ENCODE data around the gene TMC1. TPM values are rescaled to one million over a fixed set of nuclear protein-coding genes. Genes with fewer than 3 reads are reported as not detected.
A peak's percentile ranks its signal among the peaks of the same experiment; 100 is the strongest.

The TMC1 gene
- total RNA-seq, 1 donor from 2014 or later = not detected

- Histone ChIP-seq H3K4me1 (peaks cover 15% of the 10 kb centered on the region), H3K27ac (no peak overlapping the region), H4K20me1 (ENCODE audit: low read depth) (no peaks in the 10 kb centered on the region), H3K79me2 (ENCODE audit: low read depth) (no peaks in the 10 kb centered on the region), H3K4me2 (no peak overlapping the region), H2AFZ (replicated peaks) (no peak overlapping the region), H3K27me3 (no peaks in the 10 kb centered on the region), H3K9ac (no peak overlapping the region), H3K9me3 (ENCODE audit: low read depth) (no peaks in the 10 kb centered on the region), H3F3A (ENCODE audit: low read depth) (no peaks in the 10 kb centered on the region), H3K4me3 (no peak overlapping the region), H3K36me3 (no peaks in the 10 kb centered on the region)
- H3K27me3 Mint-ChIP-seq (ENCODE audit: insufficient read depth, low read depth) = peaks cover 1% of the 10 kb centered on the region
- H3K9me3 Mint-ChIP-seq = peaks cover 2% of the 10 kb centered on the region
- no peak for DNase-seq (ENCODE audit: low spot score)
- H3K27ac Mint-ChIP-seq = no peak overlapping the region
- no peak overlapping the region for H3K4me3 Mint-ChIP-seq
- H3K36me3 Mint-ChIP-seq = no peaks in the 10 kb centered on the region
- TF ChIP-seq CTCF (IDR thresholded peaks at IDR 0.05) (no peak), EZH2 (IDR thresholded peaks at IDR 0.05) (no peak), EZH2phosphoT487 (IDR thresholded peaks at IDR 0.05) (no peak)
- peaks cover 24% of the 10 kb centered on the region for H3K4me1 Mint-ChIP-seq
Measured at GRCh38 chr9:72489986-72490385, 31.4 kb upstream of the TMC1 start.

GRCh38 chr9:72491242-72491641 lies 30.2 kb upstream of the TMC1 start:
- Mint-ChIP-seq H3K36me3 (no peaks in the 10 kb centered on the region), H3K4me1 (peaks cover 28% of the 10 kb centered on the region), H3K9me3 (peaks cover 2% of the 10 kb centered on the region), H3K4me3 (no peak overlapping the region), H3K27ac (no peak overlapping the region), H3K27me3 (ENCODE audit: insufficient read depth, low read depth) (peaks cover 2% of the 10 kb centered on the region)
- peaks cover 9% of the 10 kb centered on the region for H3K4me1 ChIP-seq
- no peaks in the 10 kb centered on the region for H3K9me3 ChIP-seq (ENCODE audit: low read depth)
- no peak for DNase-seq (ENCODE audit: low spot score)
- no peaks in the 10 kb centered on the region for H3K79me2 ChIP-seq (ENCODE audit: low read depth)
- no peaks in the 10 kb centered on the region for H3K36me3 ChIP-seq
- H4K20me1 ChIP-seq (ENCODE audit: low read depth) = no peaks in the 10 kb centered on the region
- H3K9ac ChIP-seq = no peak overlapping the region
- no peaks in the 10 kb centered on the region for H3K27me3 ChIP-seq
- H2AFZ ChIP-seq (replicated peaks) = no peak overlapping the region
- no peaks in the 10 kb centered on the region for H3F3A ChIP-seq (ENCODE audit: low read depth)
- no peak overlapping the region for H3K4me3 ChIP-seq
- no peak overlapping the region for H3K27ac ChIP-seq
- H3K4me2 ChIP-seq = no peak overlapping the region
- no peak for TF ChIP-seq EZH2phosphoT487 (IDR thresholded peaks at IDR 0.05)
- TF ChIP-seq CTCF (IDR thresholded peaks at IDR 0.05) = no peak
- TF ChIP-seq EZH2 (IDR thresholded peaks at IDR 0.05) = no peak

GRCh38 chr9:72494051-72494450 lies 27.4 kb upstream of the TMC1 start:
- Mint-ChIP-seq H3K27me3 (ENCODE audit: insufficient read depth, low read depth) (peaks cover 2% of the 10 kb centered on the region), H3K36me3 (no peaks in the 10 kb centered on the region), H3K4me1 (peaks cover 41% of the 10 kb centered on the region), H3K9me3 (peaks cover 2% of the 10 kb centered on the region), H3K27ac (no peak overlapping the region), H3K4me3 (no peak overlapping the region)
- Histone ChIP-seq H3K9ac (no peak overlapping the region), H4K20me1 (ENCODE audit: low read depth) (no peaks in the 10 kb centered on the region), H3K4me3 (no peak overlapping the region), H2AFZ (replicated peaks) (no peak overlapping the region), H3K27me3 (no peaks in the 10 kb centered on the region), H3F3A (ENCODE audit: low read depth) (no peaks in the 10 kb centered on the region), H3K36me3 (no peaks in the 10 kb centered on the region), H3K4me2 (no peak overlapping the region), H3K9me3 (ENCODE audit: low read depth) (no peaks in the 10 kb centered on the region), H3K4me1 (peaks cover 9% of the 10 kb centered on the region), H3K79me2 (ENCODE audit: low read depth) (no peaks in the 10 kb centered on the region), H3K27ac (no peak overlapping the region)
- DNase-seq (ENCODE audit: low spot score) = peak; percentile 65
- TF ChIP-seq CTCF (IDR thresholded peaks at IDR 0.05) (no peak), EZH2phosphoT487 (IDR thresholded peaks at IDR 0.05) (peak; percentile 80), EZH2 (IDR thresholded peaks at IDR 0.05) (no peak)

Measured in neural progenitor cell (in vitro differentiated cells).